NCI-H510A (cell line): ENCODE data around the gene ACADL.

Experiments used
- DNase-seq: peaks from one replicate; lab custom pipeline; 2025; lab: John Stamatoyannopoulos, UW

The ACADL gene

DNA sequence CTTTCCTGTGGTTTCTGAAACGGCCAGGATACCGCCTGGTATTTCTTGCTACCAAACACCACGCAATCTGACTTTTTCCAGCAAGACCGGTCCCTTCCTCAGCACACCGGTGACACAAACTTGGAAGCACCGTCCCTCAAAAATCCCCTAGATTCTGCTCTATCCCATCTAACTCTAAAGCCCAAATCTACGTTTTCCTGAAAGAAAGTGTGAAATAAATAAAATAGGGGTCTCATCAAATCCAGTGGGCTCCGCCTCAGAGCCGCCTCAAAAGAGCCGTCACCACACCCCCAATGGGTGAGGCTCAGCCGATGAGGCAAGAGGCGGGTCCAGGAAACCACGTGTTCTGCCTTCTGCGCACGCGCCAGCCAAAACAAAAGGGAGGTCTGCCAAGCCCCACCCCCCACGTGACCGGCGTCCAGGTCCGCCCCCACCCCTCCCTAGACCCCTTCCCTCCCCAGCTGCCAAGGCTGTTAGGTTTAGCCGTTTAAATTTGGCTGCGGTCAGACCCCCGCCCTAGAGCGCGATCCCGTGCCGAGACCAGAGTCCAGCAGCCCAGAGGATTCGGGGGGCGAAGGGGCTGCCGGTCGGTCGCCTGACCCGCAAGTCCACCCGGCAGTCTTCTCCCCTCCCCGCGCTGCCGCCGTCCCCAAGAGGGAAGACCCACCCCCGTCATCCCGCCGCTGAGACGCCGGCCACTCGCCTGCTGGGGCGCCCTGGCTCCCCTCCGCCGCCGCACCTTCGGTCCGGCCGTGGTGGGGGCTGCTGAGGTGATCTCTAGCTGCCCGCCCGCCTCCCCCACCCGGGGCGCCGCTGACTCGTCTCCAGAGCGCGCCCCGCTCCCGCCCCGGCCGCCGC lies 54.6 kb downstream of the ACADL start:
- DNase-seq = peak; percentile 78

DNA sequence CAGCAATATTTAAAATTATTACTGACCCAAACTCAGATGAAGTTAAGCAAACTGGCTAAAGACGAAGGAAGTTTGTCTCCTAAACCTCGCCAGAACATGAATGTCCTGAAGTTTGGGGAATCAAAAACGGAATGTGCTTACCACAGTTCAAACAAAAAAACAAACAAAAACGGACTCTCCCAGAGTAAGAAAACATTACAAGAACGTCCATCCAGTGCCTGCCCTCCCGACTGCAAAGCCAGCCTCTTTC lies 55.1 kb downstream of the ACADL start:
- DNase-seq = no peak

DNA sequence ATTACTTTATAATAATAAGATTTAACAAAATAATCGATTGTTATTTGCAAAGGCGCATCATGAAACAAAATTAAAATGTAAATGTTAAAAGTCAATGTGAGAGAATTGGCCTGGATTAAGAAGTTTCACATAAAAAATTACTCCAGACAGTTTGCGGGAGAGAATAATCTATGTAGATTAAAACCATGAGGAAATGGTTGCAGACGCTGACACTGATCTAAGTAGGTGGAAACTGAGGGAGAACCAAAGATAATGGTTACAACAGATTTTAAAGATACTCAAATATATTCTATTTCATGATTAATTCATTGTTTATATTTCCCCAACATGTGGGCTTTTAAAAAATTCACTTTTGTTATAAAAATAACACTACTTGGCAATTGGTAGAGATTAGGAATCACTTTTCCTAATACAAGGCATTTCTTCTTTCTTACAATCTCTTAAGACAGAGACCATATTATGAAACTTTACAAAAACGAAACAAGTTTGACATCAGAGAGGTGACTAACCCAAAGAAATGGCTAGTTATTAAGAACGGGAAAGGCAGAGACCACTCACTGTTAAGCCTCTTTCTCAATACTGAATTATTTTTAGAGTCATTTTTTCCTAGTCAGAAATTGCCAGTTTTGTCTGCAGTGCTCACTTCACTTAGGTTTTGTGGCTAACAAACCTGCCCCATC lies 55.6 kb downstream of the ACADL start:
- no peak for DNase-seq

DNA sequence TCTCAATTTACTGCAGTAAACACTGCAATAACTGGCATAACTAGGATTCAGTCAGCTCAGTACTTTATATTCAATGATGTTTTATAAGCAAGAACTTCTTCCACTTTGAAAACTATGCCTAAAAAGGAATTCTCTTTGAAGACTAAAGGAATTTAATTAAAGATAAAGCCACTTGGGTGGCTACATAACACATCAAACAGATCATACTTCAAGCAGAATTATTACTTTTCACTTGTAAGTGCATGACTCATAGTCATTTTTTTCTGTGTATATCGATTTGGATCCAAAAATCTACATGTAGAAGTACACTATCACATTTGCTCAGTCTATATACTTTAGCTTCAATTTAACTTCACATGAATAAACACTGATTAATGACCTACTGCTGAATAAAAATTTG lies 58.0 kb downstream of the ACADL start:
- DNase-seq = no peak

DNA sequence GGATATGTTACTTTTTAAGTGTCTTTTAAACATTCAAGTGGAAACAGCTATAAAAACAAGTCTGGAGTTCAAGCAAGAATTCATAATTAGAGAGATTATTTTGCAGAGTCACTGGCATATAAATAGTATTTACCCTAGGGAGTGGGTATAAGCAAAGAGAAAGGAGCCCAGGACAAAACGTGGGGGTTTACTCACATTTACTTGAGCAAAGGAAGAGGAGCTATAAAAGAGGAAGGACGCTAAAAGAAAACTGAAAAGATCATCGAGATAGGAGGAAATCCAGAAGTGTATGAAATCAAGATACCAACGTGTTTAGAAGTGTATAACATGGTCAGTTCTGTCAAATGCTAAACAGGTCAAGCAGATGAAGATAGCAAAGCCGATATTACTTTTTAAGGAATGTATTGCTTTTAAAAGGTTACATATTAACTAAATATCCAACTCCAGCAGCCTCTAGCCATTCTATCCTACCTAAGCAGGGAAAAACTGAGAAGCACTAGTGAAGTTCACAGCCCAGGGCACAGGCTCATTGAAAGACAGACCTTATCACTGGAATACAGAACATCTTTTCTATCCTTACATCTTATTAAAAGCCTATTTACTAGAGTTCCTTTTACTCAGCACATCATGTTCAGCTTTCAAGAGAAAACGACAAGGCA lies 62.7 kb downstream of the ACADL start:
- DNase-seq = no peak

DNA sequence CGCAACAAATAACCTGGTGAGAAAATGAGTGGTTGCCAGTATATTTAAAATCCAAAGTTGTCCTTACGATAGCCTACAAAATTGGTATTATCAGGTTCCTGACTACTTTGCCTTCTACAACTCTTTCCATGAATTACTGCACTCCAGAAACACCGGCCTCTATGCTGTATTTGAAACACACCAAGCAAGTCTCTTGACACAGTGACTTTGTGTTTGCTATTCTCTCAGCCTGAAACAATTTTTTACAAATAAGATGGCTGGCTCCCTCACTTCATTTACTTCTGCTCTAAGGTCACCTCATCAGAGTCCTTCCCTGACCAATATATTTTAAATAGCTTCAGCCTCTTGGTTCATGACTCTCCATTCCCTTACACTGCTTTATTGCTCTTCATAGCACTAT lies 66.2 kb downstream of the ACADL start:
- no peak for DNase-seq

DNA sequence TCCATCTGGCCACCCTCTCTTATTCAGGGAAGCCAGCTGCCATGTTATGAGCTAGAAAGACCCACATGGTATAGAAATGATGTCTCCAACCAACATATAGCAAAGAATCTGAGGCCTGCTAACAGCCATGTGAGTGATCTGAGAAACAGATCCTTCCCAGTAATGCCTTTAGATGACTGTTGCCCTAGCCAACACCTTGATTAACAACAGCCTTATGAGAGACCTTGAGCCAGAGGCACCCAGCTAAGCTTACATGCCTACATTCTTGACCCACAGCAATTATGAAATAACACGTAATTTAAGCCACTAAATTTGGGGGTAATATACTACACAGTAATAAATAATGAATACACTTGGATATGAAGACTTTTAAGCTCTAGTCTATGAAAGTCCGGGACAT lies 67.0 kb downstream of the ACADL start:
- DNase-seq = no peak

DNA sequence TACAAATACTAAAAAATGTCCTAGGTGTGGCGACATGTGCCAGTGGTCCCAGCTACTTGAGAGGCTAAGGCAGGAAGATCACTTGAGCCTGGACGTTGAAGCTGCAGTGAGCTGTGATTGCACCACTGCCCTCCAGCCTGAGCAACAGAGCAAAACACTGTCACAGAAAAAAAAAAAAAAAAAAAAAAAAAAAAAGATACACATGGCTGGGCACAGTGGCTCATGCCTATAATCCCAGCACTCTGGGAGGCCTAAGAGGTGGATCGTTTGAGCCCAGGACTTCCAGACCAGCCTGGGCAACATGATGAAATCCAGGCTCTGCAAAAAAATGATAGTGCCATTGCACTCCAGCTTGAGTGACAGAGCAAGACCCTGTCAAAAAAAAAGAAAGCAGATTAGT lies 67.7 kb downstream of the ACADL start:
- DNase-seq = no peak

DNA sequence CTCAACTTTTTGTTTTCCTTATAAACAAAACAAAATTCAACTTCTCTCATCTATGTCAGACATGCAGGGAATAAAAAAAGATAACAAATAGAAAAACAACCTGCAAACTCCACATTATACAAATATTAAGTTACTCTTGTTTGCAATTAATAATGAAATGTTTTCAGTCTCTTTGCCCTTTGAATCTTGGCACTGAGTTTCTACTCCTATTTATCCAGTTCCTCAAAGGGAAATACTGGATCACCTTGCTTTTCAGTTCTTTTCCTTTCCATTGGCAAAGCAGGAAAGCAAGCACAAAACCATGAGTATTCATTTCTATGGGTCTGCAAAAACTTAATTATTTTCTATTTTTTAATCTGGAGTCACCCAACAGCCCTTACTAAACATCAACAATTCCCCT lies 77.6 kb downstream of the ACADL start:
- no peak for DNase-seq
